HG02973 (cell line): Measurements from ENCODE around the gene CXXC5.

Source experiments
- ATAC-seq: cut with Tn5 transposase; IDR thresholded peaks from one replicate; pipeline ENCODE4 v1.9.1; 2021; ENCODE audit warnings: moderate library complexity; ENCODE audit not compliant: unreplicated experiment

CXXC5 gene

DNA sequence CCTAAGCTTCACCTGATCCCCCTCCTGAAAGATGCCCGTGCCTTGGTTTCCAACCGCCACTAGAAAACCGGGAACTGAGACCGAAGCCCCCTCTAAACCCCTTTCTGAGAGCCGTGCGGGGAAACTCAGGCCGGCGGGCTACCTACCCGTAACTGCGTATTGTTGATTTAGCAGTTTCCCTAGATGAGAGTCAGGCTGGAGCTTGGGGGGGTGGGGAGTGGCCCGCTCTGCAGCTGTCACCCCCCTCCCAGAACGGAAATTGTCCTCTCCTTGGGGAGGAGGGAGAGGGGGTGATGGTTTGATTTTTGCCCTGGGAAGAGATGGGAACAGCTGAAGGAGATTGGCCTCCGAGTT, 2.5 kb downstream of the CXXC5 start:
- ATAC-seq = no peak

DNA sequence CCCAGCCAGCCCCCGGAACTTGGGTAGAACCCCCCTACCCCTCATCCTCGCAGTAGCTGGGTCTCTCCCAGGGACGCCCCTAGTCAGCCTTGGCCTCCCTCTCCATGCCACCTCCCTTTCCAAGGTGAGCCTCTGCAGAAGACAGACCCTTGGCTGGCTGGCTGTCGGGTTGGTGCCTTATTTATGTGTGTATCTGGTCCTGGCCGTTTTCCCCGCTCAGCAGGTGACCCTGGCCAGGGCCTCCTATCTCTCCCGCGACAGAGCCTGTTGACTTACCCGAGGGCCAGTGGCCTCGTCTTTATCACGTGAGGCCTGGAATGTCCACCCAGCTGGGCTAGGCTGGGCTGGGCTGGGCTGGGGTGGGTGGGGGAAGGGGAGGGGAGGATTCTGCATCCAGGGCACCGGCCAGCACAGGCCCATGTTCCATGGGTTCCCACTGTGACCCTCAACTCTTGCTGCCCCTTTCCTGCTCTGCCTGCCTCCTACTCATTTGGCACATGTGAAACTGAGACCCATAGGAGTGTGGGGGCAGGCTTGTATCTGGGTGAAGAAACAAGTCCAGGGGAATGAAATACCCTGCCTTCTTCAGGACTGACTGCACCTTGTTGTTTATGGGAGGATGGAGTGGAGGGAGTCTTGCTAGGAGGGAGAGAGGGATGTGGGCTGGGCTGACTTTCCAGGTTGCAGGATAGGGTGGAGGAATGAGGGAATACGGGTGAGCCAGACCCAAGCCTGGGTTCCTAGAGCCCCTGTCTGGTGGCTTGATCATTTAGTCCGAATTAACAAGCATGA, 3.1 kb downstream of the CXXC5 start:
- ATAC-seq = no peak

DNA sequence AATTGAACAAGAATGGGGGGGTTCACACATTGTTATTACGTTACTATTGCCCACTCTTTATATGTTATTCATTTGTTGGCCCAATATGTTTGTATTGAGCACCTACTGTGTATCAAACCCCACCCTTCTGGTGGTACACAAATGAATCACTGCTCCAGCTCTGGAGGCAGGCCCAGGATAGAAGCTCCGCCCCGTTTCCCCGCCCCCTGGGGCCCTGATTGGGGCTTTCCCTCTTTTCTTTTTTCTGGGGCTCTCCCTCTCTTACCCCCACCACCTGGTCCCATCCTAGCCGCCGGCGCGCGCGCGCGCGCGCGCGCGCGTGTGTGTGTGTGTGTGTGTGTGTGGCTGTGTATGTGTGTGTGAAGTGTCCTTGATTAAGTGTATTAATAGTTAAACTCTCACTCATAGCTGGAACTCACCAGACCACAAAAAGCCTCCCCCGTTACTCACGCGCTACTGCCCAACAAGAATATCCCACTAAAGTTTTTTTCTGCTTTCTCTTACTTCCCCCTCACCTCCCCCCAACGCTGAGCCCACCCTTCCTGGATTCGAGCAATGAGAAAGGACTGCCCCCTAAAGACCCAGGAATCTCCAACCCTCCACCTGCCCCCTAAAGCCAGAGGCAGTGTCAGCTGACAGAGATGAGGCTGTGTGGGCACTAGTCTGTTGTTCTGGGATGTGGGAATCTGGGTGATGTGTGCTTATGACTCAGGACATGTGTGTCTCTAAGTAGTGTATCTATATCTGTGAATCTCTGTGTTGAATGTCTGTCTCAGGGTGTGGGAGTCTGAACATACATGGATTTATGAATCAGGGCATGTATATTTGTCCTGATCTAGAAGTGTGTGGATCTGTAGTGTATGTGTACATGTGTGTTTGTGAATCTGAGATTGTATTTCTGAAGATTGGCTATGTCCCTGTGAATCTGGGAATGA, 4.0 kb downstream of the CXXC5 start:
- peak; percentile 40 for ATAC-seq

DNA sequence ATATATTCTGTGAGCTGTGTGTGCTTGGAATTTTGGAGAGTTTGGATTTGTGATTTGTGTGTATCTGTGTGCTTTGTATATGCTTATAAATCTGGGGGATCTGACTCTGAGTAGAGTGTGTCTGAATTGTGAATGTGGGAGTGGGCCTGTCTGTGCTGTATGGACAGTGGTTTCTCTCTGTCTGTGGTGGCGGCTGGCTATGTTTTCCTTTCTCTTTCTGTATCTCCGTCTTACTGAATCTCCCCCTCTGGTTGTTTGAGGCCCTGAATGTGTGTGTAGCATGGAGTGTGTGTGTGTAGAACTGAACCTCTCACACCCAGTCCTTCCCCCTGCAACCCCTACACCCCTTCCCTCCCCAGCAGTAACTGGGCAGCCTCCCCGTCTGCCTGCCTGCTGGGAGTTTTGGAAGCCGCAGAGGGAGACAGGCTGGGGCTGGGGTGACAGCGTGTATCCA, 4.7 kb downstream of the CXXC5 start:
- peak; percentile 30 for ATAC-seq

- no peak for ATAC-seq
Observed at GRCh38 chr5:139653616-139654015, 5.5 kb downstream of the CXXC5 start.

DNA sequence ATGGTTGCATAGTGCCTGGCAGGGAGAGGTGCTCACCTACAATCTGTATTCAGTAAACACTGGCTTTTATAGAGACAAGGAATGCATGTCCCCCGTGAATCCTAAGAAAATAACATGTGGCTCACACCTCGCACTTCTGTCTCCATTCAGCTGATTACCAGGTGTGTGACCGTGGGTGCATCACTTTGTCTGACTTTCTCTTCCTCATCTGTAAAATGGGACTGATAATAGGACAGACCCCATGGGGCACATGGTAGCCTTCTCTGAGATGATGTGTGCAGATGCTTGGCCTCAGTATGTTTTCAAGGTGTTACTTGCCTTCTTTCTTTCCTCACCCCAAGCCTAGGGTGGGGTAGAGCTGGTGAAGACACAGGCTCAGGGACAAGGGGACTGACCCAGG, 6.3 kb downstream of the CXXC5 start:
- no peak for ATAC-seq

- ATAC-seq = no peak
Observed at GRCh38 chr5:139654871-139655491, 6.8 kb downstream of the CXXC5 start.

- no peak for ATAC-seq
Observed at GRCh38 chr5:139655727-139656271, 7.7 kb downstream of the CXXC5 start.

GRCh38 chr5:139657363-139658321, 9.5 kb downstream of the CXXC5 start:
- ATAC-seq = no peak

DNA sequence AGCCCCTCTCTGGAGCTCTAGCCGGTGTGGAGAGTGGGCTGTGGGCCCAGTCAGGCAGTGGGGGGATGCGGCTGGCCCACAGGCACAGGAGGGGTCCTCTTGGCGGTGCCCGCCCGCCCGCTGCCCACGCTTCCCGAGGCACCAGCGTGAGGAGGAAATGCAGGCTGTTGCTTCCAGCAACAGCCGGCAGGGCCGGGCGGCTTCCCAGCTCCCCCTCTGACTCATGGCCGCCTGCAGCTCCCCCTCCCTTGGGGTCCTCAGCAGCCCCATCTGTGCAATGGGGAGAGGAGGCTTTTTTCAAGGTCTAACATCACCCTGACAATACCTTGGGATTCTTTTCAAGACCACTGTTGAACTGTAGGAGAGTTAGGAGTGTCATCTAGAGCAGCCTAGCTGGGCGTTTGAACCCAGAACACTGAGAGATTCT, 10.4 kb downstream of the CXXC5 start:
- ATAC-seq = no peak

- ATAC-seq = no peak
Observed at GRCh38 chr5:139658928-139659667, 10.9 kb downstream of the CXXC5 start.

DNA sequence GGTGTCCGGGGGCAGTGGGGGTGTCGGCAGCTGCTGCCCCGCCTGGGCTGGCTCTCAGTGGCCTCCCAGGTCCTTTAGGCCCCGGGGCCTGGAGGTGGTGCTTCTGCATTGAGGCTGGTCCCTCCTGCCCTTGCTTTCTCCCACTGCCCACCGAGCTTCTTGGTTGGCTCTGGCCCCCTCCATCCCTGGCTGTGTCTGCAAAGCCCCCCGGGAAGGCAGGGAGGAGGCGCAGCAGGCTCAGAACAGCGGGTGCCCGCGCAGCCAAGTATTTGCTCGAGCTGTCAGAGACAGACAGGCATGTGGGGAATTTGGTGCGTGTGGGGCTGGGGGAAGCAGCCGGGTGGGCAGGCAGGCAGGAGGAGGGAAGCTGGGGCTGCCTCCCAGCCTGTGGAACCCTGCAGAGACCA, 11.5 kb downstream of the CXXC5 start:
- no peak for ATAC-seq

DNA sequence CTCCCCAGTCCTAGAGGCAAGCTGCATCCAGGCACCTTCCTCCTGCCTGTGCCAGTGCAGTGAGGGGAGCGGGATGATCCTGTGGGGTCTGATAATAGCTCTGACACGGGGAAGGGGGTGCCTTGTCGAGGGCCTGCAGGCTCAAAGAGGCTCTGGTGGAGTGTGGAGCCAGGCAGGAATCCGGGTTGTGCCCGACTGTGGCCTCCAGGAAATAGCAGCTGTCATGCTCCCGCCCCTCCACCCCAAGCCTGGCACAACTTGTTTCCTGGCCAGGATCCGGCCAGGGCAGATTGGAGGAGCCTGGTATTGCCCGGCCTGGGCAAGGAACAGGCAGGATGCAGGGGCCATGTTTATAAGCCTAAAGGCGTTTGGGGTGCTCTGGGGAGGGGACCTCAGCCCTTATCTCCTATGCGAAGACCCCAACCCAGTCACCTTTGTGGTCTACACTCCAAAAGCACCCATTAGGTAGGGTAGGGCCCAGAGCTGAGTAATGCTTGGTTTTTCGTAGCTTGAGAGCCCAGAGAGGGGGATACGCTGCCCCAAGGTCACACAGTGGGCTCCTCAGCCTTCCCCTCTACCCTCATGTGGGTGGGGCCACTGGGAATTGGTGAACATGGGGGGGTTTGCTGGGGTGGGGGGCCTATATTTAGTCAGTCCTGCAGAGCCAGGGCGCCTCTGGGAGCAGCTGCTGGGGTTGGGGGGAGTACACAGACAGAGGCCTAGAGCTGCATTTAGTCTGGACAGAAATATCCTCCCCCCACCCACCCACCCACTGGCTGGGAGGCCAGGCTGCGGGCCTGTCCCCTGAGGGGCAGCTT, 12.2 kb downstream of the CXXC5 start:
- no peak for ATAC-seq

DNA sequence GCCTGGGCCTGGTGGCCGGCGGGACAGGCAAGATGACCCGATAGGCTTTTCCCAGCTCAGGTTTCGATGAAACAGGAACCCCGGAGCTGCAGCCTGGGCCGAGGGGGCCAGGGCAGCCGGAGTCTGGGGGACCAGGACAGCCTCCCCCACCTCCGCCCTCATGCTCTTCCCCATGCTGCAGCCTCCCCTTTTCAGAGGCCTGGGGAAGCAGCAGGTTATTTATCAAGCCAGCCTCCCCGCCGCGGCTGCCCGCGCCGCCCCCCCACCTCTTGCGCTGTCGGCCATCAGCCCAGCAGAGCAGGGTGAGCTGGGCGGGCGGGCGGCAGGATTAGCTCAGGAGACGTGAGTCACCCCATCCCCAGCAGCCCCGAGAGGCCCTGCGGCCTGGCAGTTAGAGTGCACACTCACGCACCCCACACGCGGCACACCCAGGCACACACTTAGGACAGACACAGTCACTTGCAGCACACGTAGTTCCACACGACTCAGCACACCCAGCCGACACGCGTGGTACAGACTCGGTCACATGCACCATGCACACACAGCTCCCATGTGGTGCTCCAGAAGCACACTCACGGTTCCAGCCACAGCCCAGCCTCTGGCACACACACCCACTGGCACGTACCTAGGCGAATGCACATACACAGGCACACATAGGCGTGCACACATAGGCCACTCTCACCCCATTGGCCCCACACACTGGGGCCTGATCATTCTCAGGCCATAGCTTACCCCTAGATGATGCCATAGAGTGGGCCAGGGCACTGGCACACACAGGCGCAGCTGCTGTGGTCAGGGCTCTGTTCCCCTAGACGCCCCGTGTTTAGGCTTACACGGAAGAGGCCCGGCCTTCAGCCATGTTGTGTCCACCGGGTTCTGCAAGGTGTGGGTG, 13.0 kb downstream of the CXXC5 start:
- no peak for ATAC-seq

DNA sequence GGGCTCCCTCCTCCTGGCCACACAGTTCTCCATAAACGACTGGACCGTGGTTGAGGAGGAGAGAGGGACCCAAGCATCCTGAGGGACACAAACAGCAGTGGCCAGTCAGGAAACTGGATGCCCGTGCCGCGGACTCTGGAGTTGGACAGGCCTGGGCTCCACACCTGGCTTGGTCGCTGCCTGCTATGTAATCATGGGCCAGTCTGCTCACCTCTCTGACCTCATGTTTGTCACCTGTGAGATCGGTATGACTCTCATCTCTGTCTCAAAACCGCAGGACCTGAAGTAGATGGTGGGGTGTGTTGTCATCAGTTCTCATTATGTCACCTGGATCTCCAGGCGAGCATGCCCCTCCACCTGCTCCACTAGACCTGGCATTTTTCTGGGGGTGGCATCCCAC, 14.5 kb downstream of the CXXC5 start:
- ATAC-seq = peak; percentile 25

DNA sequence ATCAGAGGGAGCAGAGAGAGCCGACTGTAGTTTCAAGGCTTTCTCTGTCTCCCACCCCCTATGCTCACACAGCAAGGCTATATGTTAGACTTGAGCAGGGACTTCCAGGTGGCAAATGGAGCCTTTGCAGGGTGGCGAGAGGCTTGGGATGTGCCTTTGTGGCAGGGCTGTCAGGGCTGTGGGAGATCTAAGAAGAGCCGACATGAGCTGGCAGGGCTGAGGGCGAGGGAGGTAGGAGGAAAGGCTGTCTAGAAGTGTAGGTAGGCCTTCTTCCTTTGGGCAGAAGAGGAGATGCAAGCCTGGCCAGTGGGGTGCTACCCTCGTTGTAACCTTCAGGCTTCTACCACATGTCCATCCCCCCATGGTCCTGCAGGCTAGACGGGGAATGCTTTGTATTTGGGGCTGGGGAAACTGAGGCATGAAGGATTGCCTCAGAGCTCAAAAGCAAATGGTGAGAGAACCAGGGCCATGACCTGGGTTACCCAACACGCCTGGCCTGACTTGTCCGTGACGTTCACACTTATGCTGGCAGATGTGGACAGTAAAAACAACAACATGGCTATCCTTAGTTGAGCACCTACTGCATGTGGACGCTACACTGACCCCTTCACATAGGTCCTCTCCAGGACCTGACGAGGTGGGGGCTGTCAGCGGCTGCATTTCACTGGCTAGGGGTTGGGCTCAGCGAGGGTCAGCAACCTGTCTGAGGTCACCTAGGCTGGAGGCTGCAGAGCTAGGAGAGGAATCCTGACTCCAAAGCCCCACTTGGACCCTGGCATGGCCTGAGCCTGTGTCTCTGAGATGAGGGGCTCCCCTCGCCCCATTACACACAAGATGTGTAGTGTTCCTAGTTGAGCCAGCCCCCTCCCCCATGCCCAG, 15.3 kb downstream of the CXXC5 start:
- no peak for ATAC-seq
